ENCODE data around the gene RHEBL1. TPM values are rescaled to one million over a fixed set of nuclear protein-coding genes. Genes with fewer than 3 reads are reported as not detected.
A peak's percentile ranks its signal among the peaks of the same experiment; 100 is the strongest.

RHEBL1 gene
- total RNA-seq, 1 donor from 2014 or later: 0.41 TPM

DNA sequence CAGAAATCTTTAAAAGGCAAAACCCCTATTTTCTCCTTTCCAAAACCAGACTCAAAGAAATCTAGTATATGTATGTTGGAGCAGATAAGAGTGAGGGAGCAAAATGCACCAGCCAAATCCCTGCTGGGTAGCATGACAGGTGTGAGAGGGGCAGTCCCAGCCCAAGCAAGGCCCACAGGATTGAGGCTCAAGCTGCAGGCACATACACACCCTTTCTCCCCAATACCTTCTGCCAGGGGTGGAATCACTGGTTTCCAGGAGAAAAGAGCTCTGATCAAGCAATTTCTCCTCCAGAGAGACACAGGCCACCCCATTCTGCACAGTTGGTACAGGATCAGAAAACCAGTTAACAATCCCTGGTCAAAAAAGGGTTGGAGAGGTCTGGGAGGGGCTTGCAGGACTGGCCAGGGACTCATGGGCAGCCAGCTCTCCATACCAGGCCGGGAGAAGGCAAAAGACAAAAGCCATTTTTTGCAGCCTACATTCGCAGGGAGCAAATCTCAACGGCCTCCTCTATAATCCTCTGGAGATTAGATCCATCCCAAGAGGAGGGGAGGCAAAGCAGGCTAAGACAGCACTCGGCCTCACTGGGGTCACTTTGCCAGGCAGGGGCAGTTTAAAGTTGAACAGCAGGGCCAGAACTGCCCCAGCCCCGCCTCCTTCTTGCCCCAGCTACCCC is 11.3 kb downstream of the RHEBL1 start:
- intact Hi-C loops (cut with DNase I): no loop called here
- ATAC-seq (no peak), DNase-seq (ENCODE audit: missing footprints) (no peak)

DNA sequence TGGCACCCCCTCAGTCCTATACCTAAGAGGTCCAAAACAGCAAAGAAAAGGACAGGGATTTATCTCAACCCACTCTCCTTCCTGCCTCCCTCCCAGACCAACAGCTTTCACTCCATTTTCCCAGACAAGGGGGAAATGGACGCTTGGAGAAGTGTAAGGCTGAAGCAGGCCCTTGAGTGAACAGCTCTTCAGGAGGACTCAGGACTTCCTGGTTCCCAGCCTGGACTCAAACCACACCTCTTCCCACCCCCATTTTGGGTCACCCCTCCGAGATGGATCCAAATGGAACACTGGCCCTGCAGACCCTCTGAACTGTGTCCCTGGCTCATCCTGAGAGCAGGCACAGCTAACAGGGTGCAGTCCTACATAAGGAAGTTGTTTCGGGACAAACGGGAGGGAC is 11.9 kb downstream of the RHEBL1 start:
- ATAC-seq (no peak), DNase-seq (ENCODE audit: missing footprints) (no peak)
- intact Hi-C loops (cut with DNase I): no loop called here

DNA sequence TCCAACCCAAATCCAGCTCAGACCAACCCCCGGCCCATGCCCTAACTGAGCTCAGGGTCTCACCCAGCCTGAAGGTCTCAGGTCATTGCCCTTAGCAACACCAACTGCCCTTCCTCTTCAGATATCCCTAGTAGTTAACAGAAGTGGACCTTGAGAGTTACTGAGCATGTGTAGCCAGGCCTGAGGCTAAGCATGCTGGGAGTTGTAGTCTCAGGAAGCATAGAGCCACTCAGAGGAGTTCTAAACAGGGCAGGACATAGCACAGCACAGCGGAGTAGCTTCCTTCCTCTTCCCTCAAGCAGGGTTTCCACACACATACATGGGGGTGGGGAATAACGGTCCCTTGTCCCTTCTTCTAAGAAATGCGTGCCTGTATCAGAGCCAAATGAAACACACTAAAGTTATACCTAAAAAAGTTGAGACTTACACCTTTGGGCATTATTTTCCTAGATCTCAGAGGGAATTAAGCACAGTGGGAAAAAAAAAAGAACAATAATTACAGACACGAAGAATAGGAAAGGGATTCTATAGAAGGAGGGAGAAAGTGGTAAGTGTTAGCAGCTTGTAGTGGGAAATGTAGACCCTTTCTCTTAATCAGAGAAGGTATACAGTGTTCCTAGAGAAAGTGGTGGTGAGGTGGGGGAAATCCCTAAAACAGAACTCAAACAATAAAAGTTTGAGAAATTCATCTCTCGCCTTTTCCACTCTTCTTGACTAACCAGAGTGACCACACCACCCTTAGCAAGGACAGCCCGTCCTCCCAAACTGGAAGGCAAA is 13.6 kb downstream of the RHEBL1 start:
- intact Hi-C loops (cut with DNase I): loop anchor here (1.0 kb wide), 1 partner anchor 13 kb away; the partner anchor contains the start of gene RHEBL1
- ATAC-seq (peak; percentile 71), DNase-seq (ENCODE audit: missing footprints) (no peak)

DNA sequence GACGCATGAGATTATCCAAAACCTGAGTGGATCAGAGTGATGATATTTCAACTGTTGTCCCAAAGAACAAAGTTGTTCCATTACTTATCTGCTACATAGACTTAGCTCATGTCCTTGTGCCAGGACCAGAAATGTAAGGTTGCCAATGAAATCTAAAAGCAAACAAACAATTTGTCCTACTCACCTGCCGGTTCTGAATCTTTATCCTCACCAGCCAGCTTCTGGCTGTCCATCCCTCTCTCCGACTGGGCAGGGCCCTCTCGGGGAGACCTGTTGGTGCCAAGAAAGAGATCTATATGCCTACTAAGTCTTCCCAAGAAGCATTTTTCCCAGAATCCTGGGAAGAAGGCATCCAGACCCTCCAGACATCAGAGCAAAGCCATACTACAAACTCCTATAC is 14.7 kb downstream of the RHEBL1 start:
- intact Hi-C loops (cut with DNase I): no loop called here
- DNase-seq (ENCODE audit: missing footprints) (no peak), ATAC-seq (no peak)

DNA sequence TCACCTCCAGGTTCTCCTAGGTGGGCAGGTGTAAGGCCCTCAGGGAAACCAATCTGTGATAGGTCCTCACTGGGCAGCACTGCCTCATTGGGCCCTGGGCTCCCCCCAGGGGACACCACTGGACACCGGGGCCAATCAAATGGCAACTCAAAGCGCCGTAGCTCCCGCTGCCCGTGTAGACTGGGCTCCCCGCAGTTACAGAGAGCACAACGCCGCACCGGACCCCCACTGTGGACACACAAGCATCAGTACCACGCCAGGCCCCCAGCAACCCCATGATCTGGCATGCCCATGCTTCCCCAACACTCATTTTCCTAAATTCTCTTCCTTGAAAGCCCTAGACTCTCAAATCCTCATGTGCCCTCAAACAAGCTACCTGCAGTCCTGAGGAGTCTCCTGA is 15.3 kb downstream of the RHEBL1 start:
- intact Hi-C loops (cut with DNase I): no loop called here
- no peak for DNase-seq (ENCODE audit: missing footprints)
- no peak for ATAC-seq

DNA sequence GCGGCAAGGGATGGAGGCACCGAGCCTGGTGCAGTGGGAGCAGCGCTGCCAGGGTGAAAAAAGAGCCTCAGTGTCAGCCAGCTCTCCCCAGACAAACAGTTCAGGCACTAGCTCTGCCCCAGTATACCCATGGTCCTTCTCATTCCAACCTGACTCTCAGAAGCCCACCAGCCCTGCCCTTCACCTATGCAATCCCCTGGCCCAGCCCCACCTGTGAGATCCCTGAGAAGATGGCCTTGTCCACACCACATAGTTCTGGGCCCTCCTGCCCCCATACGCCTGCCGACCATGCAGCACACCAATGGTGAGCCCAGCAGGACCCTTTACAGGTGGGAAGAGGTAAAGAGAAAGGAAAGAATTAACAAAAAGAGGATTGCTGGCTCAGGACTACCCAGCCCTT is 15.7 kb downstream of the RHEBL1 start:
- ATAC-seq: no peak
- no peak for DNase-seq (ENCODE audit: missing footprints)
- intact Hi-C loops (cut with DNase I): no loop called here

DNA sequence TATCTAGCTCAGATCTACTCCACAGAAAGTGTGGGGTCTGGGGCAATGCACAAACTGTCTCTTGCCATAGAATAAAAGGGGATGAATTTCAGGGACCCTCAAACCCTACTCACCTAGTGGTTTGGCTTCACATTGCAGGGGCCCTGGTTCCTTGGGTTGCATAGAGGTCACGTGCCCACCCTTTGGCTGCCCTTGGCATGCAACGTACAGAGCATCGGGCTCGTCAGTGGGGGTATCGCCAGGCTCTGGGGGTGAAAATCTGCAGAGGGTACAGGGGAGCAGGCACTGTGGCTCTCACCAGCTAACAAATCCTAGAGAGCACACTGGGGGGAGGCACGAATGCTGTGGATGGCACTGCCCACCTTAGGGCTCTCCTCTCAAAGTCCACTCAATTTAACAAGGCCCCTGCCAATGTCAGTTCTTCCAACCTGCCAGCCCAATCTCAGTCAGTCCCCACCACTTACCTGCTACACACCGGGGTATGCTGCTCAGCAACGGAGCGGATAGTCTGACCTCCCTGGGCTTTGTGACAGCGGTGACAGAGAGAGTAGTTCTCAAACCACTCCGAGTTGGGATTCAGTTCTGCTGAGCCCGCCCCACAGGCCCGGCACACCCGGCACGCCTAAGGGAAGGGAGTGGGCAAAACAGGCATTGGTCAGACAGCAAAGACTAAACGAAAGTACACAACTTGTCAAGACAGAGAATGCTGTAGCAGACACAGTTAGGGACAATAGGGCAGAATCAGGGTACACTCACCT is 17.1 kb downstream of the RHEBL1 start:
- DNase-seq (ENCODE audit: missing footprints): no peak
- intact Hi-C loops (cut with DNase I): no loop called here

DNA sequence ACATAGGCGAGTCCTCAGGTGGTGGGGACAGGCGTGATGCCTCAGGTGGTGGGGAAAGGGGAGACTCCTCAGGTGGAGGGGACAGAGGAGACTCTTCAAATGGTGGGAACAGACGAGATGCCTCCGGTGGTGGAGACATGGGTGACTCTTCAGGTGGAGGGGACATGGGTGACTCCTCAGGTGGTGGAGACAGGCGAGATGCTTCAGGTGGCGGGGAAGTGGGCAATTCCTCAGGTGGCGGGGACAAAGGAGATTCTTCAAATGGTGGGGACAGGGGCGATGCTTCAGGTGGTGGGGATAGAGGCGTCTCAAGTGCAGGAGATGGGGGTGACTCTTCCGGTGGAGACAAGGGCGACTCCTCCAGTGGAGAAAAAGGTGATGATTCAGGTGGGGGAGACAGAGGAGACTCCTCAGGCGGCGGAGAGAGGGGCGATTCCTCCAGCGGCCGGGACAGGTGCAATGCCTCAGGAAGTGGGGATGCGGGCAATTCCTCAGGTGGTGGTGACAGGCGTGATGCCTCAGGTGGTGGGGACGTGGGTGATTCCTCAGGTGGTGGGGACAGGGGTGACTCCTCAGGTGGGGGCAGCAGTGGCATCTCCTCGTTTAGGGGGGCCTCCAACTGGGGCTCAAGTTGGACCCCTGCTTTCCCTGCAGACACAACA is 17.9 kb downstream of the RHEBL1 start:
- no peak for ATAC-seq
- intact Hi-C loops (cut with DNase I): no loop called here
- DNase-seq (ENCODE audit: missing footprints): no peak

More for the DNA sequence above, 17.1 kb downstream of the RHEBL1 start:
- ATAC-seq: no peak

DNA sequence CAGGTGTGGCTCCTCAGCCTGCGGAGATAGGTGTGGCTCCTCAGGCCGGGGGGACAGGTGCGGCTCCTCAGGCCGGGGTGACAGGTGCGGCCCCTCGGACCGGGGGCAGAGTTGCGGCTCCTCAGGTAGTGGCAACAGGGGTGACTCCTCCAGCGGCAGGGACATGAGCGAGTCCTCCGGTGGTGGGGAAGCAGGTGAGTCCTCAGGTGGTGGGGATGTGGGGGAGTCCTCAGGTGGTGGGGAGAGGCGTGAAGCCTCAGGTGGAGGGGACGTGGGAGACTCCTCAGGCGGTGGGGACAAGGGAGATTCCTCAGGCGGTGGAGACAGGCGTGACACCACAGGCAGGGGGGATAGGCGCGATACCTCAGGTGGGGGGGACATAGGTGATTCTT is 18.4 kb downstream of the RHEBL1 start:
- ATAC-seq (no peak), DNase-seq (ENCODE audit: missing footprints) (no peak)
- intact Hi-C loops (cut with DNase I): no loop called here

DNA sequence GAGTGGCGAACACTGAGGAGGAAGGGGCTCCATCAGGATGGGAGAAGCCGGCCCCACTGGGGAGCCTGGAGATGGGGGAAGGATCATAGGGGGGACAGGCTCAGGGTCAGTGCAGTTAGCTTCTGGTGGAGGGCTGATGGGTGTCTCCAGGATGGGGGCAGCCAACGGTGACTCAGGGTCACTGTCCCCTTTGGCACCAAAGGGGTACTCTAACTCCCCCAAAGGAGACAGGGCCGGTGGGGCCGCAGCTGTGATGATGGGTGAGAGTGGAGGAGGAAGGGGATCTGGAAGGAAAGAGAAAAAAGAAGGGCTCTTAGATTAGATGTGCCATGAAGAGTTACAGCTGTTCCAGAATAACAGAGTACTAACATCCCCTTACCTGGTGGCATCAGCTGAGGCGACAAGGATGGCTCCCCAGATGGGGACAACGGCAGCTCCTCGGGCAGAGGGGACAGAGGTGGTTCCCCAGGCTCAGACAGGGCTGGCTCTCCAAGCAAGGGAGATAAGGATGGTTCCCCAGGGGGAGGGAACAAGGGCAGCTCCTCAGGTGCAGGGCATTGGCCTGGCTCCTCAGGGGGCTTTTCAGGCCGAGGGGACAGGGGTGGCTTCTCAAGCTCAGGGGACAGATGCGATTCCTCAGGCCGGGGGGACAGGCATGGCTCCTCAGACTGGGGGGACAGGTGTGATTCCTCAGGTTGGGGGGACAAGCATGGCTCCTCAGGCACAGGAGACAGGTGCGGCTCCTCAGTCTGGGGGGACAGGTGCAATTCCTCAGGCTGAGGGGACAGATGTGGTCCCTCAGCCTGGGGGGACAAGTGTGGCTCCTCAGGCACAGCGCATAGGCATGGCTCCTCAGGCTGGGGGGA is 19.0 kb downstream of the RHEBL1 start:
- no peak for ATAC-seq
- intact Hi-C loops (cut with DNase I): no loop called here
- no peak for DNase-seq (ENCODE audit: missing footprints)

DNA sequence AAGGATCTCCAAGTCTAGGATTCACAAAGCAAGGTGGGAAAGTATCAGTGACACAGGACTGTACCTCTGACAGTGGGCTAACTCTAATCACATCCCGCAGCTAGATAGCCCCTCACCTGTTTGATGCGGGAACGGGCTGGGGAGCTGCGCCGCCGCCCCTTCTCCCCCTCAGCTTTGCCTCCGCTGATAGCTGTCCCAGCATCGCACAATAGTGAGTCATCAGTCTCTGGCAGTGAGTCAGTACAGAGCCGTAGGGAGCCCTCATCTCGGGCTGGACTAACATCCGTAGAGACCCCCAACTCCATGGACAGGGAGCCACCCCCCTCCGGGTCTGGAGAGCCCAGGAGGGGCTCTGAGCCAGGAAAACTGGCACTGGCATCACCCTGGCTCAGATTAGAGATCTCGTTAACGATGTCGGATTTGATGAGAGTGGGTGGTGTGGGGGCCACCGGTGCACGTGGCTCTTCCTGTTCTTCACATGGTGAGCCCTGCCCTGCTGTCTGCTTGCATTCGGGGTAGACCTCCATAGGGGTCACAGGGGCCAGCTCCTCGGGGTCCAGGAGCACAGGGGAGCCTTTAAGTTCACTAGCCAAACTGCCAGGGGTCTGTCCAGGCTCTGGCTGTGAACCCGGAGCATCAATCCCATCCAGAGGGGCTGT is 20.1 kb downstream of the RHEBL1 start:
- intact Hi-C loops (cut with DNase I): no loop called here
- no peak for DNase-seq (ENCODE audit: missing footprints)
- ATAC-seq: no peak

DNA sequence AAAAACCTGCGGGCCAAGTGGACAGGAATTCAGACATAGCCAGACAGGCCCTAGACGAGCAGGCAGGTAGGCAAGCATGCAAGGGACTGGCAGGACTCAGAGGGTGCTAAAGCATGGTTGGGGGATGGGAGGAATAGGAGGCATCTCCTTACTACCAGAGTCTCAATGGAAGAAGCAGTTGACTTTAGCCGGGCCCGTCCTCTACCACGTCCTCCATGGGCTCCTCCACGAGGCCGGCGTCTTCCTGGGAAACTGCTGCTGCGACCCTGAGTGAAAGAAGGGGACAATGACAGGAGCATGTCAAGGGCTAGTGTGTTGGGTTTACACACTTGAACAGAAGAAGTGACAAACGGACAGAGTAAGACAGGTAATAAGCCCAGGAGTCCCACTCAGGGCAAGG is 20.8 kb downstream of the RHEBL1 start:
- ATAC-seq: no peak
- DNase-seq (ENCODE audit: missing footprints): no peak
- intact Hi-C loops (cut with DNase I): no loop called here

DNA sequence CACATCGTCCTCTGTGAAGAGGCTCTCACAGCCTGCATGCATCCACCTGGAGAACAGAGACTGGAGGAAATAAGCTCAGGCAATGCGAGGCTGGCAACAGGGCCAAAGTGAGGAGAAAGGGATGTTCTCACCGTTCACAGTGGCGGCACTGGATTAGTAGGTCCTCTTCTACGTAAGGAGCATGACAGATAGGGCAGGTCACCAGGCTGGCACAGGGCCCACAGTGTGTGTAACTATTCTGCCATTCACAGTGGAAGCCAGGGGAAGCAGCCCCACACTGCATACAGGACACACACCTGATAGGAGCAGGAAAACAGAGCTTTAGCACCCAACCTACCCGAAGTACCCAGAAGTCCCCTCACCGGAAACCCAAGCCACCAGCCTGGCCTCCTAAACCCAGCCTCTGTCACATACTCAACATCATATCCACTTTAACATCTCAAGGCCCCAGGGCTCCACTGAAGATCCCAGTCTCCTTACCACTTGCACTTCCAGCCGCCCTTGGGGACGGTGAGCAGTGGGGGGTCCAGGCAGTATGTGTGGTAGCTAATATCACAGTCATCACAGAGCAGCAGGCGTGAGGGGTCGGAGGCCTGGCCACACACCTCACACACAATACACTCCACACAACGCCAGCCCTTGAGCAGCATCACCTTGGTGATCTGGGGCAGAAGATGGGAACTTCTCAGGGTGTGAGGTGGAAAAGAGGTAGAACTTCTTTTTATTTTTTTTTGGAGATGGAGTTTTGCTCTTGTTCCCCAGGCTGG is 23.5 kb downstream of the RHEBL1 start:
- ATAC-seq (no peak), DNase-seq (ENCODE audit: missing footprints) (no peak)
- intact Hi-C loops (cut with DNase I): no loop called here

DNA sequence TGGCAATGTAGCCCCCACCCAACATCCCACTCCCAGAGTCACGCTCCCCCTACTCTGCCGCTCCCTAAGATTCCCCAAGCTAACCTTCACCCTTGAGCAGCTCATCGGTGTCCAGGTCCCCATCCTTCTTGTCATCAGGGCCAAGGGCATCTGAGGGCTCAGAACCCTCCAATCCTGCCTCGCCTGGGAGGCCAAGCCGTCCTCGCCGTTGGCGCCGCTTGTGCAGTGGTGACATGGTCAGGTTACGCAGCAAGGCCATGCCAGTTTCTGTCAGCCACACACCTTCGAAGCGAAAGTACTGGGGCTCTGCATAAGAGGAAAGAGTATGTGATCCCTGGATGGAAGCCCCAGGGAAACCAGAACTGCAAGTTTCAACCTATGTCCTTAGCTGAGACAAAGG is 25.1 kb downstream of the RHEBL1 start:
- ATAC-seq (no peak), DNase-seq (ENCODE audit: missing footprints) (no peak)
- intact Hi-C loops (cut with DNase I): no loop called here

DNA sequence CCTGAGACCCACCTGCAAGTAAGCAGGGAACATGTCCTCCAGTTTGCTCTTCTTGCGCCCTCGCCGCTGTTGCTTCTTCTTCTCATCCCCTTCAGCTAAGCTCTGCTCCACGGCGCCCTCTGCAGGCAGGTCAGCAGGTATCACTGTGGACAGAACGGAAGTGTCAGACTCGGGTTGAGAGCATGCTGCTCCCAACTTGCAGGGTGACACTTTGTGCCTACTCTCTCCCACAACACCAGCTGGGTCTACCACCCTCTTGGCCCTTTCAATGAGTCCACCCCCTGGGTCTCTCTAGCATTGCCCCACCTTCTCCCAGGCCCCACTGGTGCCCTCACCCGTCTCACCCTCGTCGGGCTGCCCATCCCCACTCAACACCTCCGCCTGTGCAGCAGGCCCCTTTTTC is 25.9 kb downstream of the RHEBL1 start:
- DNase-seq (ENCODE audit: missing footprints): peak; percentile 87
- intact Hi-C loops (cut with DNase I): no loop called here
- ATAC-seq: peak; percentile 45

DNA sequence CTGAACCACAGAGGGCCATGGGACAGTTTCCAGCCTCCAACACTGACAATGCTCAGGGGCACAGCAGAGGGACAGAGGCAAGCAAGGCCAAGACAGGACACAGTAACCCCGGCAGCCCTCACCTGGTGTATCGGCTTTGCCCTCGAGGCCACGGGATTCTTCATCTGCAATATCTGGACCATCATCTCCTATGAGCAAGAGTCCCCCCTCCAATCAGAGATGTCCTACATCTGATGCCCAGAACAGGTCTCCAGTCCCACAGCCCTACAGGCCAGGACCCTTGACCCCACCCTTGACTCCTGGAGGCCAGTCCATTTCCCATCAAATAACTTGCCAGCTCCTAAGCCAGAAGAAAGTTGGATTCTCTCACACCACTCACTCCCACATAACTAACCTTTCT is 26.5 kb downstream of the RHEBL1 start:
- intact Hi-C loops (cut with DNase I): no loop called here
- no peak for DNase-seq (ENCODE audit: missing footprints)

DNA sequence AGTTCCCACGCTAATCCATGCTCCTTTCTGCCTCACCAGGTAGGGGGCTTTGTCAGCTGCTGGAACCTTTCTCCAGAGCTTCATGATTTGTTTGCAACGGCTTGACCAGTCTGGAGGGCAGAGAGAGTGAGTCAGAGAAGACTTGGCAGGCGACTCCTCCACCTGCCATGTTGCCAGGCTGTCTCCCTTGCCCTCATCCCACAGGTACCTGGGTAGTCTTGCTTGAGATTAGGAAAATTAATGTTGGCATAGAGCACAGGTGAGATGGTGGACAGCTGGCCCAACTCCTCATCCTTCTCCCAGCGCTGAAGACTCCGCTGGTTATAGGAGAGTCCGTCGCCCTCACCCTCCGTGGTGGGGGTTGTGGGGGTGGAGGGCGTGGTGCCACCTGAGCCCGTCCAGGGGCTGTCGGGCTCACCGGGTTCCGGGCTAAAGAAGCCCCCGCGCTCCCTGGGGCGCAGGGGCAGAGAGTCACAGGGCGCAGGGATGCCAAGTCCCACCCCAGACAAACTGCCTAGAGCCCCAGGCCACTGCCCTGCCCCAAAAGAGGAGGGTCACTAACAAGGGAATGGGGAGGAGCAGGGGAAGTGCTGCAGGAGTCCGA is 27.8 kb downstream of the RHEBL1 start:
- no peak for ATAC-seq
- no peak for DNase-seq (ENCODE audit: missing footprints)
- intact Hi-C loops (cut with DNase I): no loop called here

More for the DNA sequence above, 26.5 kb downstream of the RHEBL1 start:
- ATAC-seq: no peak

Measured in Right ventricle myocardium inferior (tissue), 1 donor.